ENCODE data around the gene SKI. TPM values are rescaled to one million over a fixed set of nuclear protein-coding genes. Genes with fewer than 3 reads are reported as not detected.

Gene SKI
- total and polyA plus RNA-seq, 9 of the 15 experiments (the other 6 are each of a cell fraction or from before 2014, with no cell fraction given) = 0.10 to 60.5 (median 4.6) TPM

DNA sequence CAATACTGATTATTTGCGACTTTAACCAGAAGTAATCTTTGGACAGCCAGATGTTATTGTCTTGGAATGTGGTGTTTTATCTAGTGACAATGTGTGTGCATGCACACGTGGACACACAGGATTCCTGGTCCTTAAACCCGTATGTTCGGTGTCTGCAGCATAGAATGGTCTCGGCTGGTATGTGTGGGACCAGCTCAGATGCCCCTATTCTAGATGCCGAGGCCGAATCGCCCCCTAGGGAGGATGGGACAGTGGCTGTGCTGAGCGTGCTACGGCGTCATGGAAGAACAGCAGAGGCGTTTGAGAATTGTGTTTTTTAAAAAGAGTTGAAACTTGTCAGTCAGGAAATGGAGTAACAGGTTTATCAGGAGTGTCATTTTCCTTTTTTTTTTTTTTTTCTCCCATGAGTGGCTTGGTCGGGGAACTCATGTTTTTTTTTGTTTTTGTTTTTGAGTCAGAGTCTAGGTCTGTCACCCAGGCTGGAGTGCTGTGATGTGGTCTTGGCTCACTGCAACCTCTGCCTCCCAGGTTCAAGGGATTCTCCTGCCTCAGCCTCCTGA is 30.1 kb downstream of the SKI start:
- DNase-seq (ENCODE audit: extremely low read depth in 1 of 4, low spot score in 3 of 4) = no peak
- no peak overlapping the region for H2AFZ ChIP-seq (ENCODE audit: low read depth, low read length)
- ATAC-seq = no peak
- H3K9me1 ChIP-seq (ENCODE audit: control insufficient read depth, insufficient read depth, low read length) = peaks cover 16% of the 10 kb centered on the region
- H3K4me2 ChIP-seq (ENCODE audit: insufficient read depth, low read length) = no peak overlapping the region
- H3K9me3 ChIP-seq (replicated peaks; ENCODE audit: control insufficient read depth, insufficient read depth, low read depth, low read length) = peaks cover 14% of the 10 kb centered on the region
- peaks cover 20 to 41% of the 10 kb centered on the region in 2 experiments for H3K4me1 ChIP-seq (replicated peaks in 1 of 2; ENCODE audit: control insufficient read depth in 2 of 2, insufficient read depth in 2 of 2, low read length in 2 of 2)
- no peaks in the 10 kb centered on the region for H3K27me3 ChIP-seq (ENCODE audit: control insufficient read depth in 2 of 2, insufficient read depth in 2 of 2, low read length in 2 of 2)
- intact Hi-C loops (cut with micrococcal nuclease) (no loop called here), in situ Hi-C loops (cut with MboI) (no loop called here)
- POLR2A ChIA-PET = interaction anchor here (0.6 kb wide), 1 partner anchor 349 kb away, joined by 3 read pairs; no protein-coding TSS in a partner anchor
- peaks cover 98% of the 10 kb centered on the region for H3K79me2 ChIP-seq (ENCODE audit: control insufficient read depth, insufficient read depth, low read length)
- no peak for TF ChIP-seq HMGN3 (IDR thresholded peaks at IDR 0.05; ENCODE audit: borderline replicate concordance, extremely low read depth, insufficient read length, low read depth, low read length)
- TF ChIP-seq, protein P1, sequence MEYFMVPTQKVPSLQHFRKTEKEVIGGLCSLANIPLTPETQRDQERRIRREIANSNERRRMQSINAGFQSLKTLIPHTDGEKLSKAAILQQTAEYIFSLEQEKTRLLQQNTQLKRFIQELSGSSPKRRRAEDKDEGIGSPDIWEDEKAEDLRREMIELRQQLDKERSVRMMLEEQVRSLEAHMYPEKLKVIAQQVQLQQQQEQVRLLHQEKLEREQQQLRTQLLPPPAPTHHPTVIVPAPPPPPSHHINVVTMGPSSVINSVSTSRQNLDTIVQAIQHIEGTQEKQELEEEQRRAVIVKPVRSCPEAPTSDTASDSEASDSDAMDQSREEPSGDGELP (CRISPR knock-in tag; IDR thresholded peaks at IDR 0.05; ENCODE audit: borderline replicate concordance) = peak; percentile 23; the same call in 1 of the 2 replicates
- TF ChIP-seq KLF16 (IDR thresholded peaks at IDR 0.05) = no peak
- TF ChIP-seq, protein P2, sequence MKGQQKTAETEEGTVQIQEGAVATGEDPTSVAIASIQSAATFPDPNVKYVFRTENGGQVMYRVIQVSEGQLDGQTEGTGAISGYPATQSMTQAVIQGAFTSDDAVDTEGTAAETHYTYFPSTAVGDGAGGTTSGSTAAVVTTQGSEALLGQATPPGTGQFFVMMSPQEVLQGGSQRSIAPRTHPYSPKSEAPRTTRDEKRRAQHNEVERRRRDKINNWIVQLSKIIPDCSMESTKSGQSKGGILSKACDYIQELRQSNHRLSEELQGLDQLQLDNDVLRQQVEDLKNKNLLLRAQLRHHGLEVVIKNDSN (CRISPR knock-in tag; IDR thresholded peaks at IDR 0.05) = peak; percentile 23; the same call in 1 of the 2 replicates
- peak; percentile 63 for TF ChIP-seq TEAD4 (IDR thresholded peaks at IDR 0.05; ENCODE audit: low read length)
- TF ChIP-seq TEAD4 (CRISPR knock-in tag; IDR thresholded peaks at IDR 0.05; ENCODE audit: borderline replicate concordance) = no peak
- peak; percentile 64 for TF ChIP-seq TCF3 (CRISPR knock-in tag; IDR thresholded peaks at IDR 0.05)
- TF ChIP-seq CREM (IDR thresholded peaks at IDR 0.05; ENCODE audit: low read depth) = 0 out of 2 replicates have a peak, but pooled peaks have one; percentile 11
- TF ChIP-seq TOE1 (IDR thresholded peaks at IDR 0.05; ENCODE audit: borderline replicate concordance) = no peak
- TF ChIP-seq TOE1 (CRISPR knock-in tag; IDR thresholded peaks at IDR 0.05; ENCODE audit: borderline replicate concordance, low read depth) = no peak
- TF ChIP-seq CEBPG (CRISPR knock-in tag; IDR thresholded peaks at IDR 0.05) = no peak
- no peak for TF ChIP-seq CEBPG (tag; conservative IDR thresholded peaks at IDR 0.05 in 1 of 2, IDR thresholded peaks at IDR 0.05 in 1 of 2)
- TF ChIP-seq CBFA2T3 (IDR thresholded peaks at IDR 0.05) = peak; percentile 64
- TF ChIP-seq GABPB1 (CRISPR knock-in tag; IDR thresholded peaks at IDR 0.05) = 0 out of 2 replicates have a peak, but pooled peaks have one; percentile 15
- TF ChIP-seq, protein P3, sequence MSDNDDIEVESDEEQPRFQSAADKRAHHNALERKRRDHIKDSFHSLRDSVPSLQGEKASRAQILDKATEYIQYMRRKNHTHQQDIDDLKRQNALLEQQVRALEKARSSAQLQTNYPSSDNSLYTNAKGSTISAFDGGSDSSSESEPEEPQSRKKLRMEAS (CRISPR knock-in tag; IDR thresholded peaks at IDR 0.05) = peak; percentile 49; the same call in 1 of the 2 replicates
- CTCF ChIA-PET (ENCODE audit: low intra/inter-chr PET ratio) = no interaction called here
- WGBS (ENCODE audit: insufficient coverage, low coverage, missing lambda C conversion rate) = 55% methylated on average over 13 of the region's 13 CpGs
- peaks cover 5% of the 10 kb centered on the region; the same call in 2 of the 3 replicates for H3K36me3 ChIP-seq (ENCODE audit: control insufficient read depth, insufficient read depth, low read length)
- FAIRE-seq = no peak
- H4K20me1 ChIP-seq (replicated peaks; ENCODE audit: control insufficient read depth, insufficient read depth, low read length) = peaks cover 26% of the 10 kb centered on the region
- no peak overlapping the region for H3K9ac ChIP-seq (ENCODE audit: insufficient read depth in 1 of 2, low read depth in 2 of 2, low read length in 2 of 2)
- BruUV-seq (replicated peaks) = no TSS peak
- no peak overlapping the region for H3K4me3 ChIP-seq
- no peak overlapping the region for H3K27ac ChIP-seq (ENCODE audit: extremely low read depth, low read depth, low read length)

Data from K562 (cell line).